Measurements from ENCODE around the gene AP3B1.

AP3B1 gene

GRCh38 chr5:78003450-78003849 is 291.0 kb downstream of the AP3B1 start:
- DNase-seq (ENCODE audit: low read depth in 2 of 2), result no peak

- DNase-seq (ENCODE audit: low read depth in 2 of 2), result no peak
Observed at GRCh38 chr5:78002690-78003089, 291.8 kb downstream of the AP3B1 start.

- no peak for DNase-seq (ENCODE audit: low read depth in 2 of 2)
Observed at GRCh38 chr5:78001197-78001596, 293.3 kb downstream of the AP3B1 start.

- DNase-seq (ENCODE audit: low read depth in 2 of 2), result no peak
Observed at GRCh38 chr5:78000191-78000590, 294.3 kb downstream of the AP3B1 start.

- no peak for DNase-seq (ENCODE audit: low read depth in 2 of 2)
Observed at GRCh38 chr5:77999399-77999798, 295.1 kb downstream of the AP3B1 start.

- DNase-seq (ENCODE audit: low read depth in 2 of 2), result no peak
Observed at GRCh38 chr5:77996943-77997342, 297.6 kb downstream of the AP3B1 start.

GRCh38 chr5:77995793-77996409 is 298.6 kb downstream of the AP3B1 start:
- no peak for DNase-seq (ENCODE audit: low read depth in 2 of 2)

- no peak for DNase-seq (ENCODE audit: low read depth in 2 of 2)
Observed at GRCh38 chr5:77994943-77995342, 299.6 kb downstream of the AP3B1 start.

- no peak for DNase-seq (ENCODE audit: low read depth in 2 of 2)
Observed at GRCh38 chr5:77993855-77994318, 300.6 kb downstream of the AP3B1 start.

GRCh38 chr5:77993141-77993854 is 301.2 kb downstream of the AP3B1 start:
- DNase-seq (ENCODE audit: low read depth in 2 of 2), result no peak

- DNase-seq (ENCODE audit: low read depth in 2 of 2), result no peak
Observed at GRCh38 chr5:77991084-77991483, 303.4 kb downstream of the AP3B1 start.

- no peak for DNase-seq (ENCODE audit: low read depth in 2 of 2)
Observed at GRCh38 chr5:77990020-77990419, 304.5 kb downstream of the AP3B1 start.

GRCh38 chr5:77987988-77988387 is 306.5 kb downstream of the AP3B1 start:
- no peak for DNase-seq (ENCODE audit: low read depth in 2 of 2)

- no peak for DNase-seq (ENCODE audit: low read depth in 2 of 2)
Observed at GRCh38 chr5:77987331-77987730, 307.2 kb downstream of the AP3B1 start.

GRCh38 chr5:77986261-77986660 is 308.2 kb downstream of the AP3B1 start:
- DNase-seq (ENCODE audit: low read depth in 2 of 2), result no peak

GRCh38 chr5:77985247-77985646 is 309.3 kb downstream of the AP3B1 start:
- no peak for DNase-seq (ENCODE audit: low read depth in 2 of 2)

- DNase-seq (ENCODE audit: low read depth in 2 of 2), result no peak
Observed at GRCh38 chr5:77984587-77984986, 309.9 kb downstream of the AP3B1 start.

- DNase-seq (ENCODE audit: low read depth in 2 of 2), result no peak
Observed at GRCh38 chr5:77983482-77984199, 310.9 kb downstream of the AP3B1 start.

- DNase-seq (ENCODE audit: low read depth in 2 of 2), result no peak
Observed at GRCh38 chr5:77981820-77982219, 312.7 kb downstream of the AP3B1 start.

- DNase-seq (ENCODE audit: low read depth in 2 of 2), result no peak
Observed at GRCh38 chr5:77974576-77974975, 319.9 kb downstream of the AP3B1 start.

- DNase-seq (ENCODE audit: low read depth in 2 of 2), result no peak
Observed at GRCh38 chr5:77973253-77973609, 321.3 kb downstream of the AP3B1 start.

- DNase-seq (ENCODE audit: low read depth in 2 of 2), result no peak
Observed at GRCh38 chr5:77972469-77973252, 321.8 kb downstream of the AP3B1 start.
